Stimulated activated CD4-positive, alpha-beta T cell treated with anti-CD3 and anti-CD28 coated beads, Interleukin-2, amount 100 ng/mL, for 4 hours (primary cell): ENCODE data around the gene FOXP1.
"Not testable (repeated sequence)": the region's sequence is repeated elsewhere in the genome, so short reads cannot be mapped to it uniquely, and the experiment has no call there.

Source experiments
- DNase-seq: peaks from one replicate; pipeline ENCODE4 v3.0.0-alpha.2; 2020; ENCODE audit warnings: low read depth

Gene FOXP1

DNA sequence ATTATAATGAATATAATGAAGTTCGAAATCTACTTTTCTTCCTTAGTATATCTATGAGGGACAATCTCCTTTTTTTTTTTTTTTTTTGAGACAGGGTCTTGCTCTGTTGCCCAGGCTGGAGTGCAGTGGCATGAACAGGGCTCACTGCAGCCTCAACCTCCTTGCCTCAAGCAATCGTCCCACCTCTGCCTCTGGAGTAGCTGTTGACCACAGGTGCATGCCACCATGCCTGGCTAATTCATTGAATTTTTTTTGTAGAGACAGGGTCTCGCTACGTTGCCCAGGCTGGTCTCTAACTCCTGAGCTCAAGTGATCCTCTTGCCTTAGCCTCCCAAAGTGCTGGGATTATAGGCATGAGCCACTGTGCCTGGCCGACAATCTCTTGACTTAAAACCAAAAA is 607.5 kb downstream of the FOXP1 start:
- not testable (repeated sequence) for DNase-seq

DNA sequence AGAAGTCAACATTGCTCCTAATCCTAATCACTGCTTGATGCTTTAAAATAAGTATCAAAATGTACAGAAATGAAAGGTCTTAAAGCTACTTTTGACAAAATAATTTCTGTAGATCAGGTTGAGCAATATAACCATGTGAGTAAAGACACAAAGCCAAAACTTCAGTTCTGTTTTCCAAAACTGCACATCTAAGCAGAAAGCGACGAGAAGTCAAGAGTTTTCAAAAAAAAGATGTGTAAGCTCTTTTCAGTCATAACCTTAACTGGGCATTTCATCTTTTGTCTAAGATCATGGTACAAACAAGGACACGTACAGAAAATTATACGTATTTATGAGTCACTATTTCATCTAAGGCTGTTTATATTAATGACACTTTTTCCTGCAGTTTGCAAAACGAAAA is 608.8 kb downstream of the FOXP1 start:
- DNase-seq, result no peak

GRCh38 chr3:70973558-70973957 is 610.0 kb downstream of the FOXP1 start:
- DNase-seq, result no peak

- no peak for DNase-seq
Measured at GRCh38 chr3:70972855-70973254, 610.7 kb downstream of the FOXP1 start.

- no peak for DNase-seq
Measured at GRCh38 chr3:70970952-70971351, 612.6 kb downstream of the FOXP1 start.

GRCh38 chr3:70970171-70970570 is 613.4 kb downstream of the FOXP1 start:
- no peak for DNase-seq

DNA sequence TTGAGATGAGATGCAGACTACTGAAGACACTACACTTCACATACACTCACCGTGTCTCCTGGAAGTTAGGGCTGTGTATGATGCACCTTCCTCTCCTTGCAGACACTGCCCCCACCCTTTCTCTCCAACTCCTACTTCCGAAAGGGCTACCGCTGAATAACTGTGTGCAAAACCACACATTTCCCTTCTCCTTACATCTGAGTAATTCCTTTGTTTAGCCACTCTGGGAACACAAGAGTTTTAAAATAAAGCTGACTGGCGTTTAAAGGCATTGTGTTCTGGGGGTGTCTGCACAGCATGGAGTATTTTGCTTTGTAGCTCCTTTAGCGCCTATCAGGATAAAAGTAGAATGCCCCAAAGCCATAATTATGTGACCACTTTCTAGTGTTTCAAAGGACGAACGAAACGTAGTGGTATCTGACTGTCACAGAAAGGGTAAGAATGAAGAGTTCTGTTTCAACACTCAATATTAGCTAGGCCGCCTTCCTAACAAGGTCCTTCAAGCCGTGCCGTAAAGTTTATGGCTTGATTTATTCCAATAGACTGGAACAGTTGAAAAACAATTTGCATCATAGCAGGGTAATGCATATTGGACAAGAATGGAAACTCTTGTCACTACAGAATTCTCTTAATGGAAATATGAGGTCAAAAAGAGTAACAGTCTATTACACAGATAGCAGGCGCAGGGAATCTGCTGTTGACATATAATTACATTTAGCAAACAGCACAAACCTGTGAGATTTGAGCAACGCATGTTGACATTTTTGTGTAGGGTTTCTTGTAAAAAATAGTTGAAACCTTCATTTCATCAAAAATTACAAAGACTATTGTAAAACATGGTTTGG is 619.9 kb downstream of the FOXP1 start:
- no peak for DNase-seq

DNA sequence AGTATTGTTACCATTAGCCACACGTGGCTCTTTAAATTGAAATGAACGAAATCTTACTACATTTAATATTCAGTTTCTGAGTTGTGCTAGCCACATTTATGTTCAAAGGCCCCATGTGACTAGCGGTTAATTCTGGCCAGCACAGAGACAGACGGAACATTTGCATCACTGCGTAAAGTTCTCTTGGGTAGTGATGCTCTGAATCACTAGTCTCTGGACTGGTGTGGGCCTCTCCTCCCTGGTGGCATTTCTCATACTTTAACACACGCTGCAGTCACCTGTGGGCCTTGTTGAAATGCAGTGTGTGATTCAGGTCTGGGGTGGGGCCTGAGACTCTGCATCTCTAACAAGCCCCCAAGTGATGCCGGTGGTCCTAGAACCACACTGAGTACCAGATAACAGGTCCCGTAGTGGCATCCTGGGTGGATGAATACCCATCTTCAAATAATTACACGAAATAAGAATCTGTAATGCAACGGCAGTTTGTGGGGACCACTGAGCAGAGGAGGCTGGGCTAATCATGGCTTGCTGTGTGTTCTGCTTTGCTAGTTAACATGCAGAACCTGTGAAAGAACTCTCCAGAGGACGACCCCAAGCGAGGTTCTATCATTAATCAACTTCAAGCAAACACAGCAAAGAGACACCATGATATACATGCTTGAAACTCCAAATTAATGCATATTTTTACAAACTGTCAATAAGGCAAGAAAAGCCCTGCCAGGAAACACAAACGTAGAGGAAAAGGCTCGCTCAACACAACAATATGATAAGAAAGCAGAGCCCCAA is 623.8 kb downstream of the FOXP1 start:
- DNase-seq, result no peak

GRCh38 chr3:70952033-70952747 is 631.3 kb downstream of the FOXP1 start:
- no peak for DNase-seq

DNA sequence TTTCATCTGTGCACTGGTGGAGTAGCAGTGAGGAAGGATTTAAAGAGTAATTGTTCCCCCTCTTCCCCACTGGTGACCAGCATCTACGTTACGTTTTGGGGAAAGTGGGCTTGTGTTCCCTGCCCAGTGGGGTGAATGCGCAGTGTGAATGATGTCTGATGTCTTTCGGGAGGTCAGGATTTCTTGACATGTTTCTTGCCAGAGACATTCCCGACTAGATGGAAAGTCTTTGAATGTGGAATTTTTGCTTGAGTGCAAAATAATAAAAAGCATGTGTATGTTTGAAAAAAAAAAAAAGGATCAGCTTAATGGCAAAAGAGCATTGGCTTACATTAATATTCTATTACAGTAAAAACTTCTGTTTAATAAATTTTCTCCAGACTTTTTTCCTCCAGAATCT is 632.2 kb downstream of the FOXP1 start:
- DNase-seq, result no peak

- DNase-seq, result no peak
Measured at GRCh38 chr3:70947579-70947978, 635.9 kb downstream of the FOXP1 start.

DNA sequence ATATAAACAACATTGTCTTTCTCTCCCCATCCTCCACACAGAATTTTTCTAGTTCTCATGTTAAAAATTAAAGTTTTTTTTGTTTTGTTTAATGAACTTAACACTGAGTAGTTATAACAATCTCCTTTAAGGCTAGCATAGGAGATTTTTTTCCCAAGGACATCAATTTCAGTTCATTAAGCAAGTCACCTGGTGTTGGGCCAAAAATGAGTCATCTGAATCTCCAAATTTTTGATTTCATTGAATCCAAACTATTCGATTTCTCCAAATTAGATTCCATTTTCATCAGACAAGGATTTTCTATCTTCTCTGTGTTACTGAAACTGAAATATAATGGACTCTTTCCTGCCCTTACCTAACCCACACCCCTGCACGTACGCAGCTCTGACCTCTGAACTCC is 639.6 kb downstream of the FOXP1 start:
- DNase-seq, result no peak

GRCh38 chr3:70933105-70933810 is 650.3 kb downstream of the FOXP1 start:
- no peak for DNase-seq

DNA sequence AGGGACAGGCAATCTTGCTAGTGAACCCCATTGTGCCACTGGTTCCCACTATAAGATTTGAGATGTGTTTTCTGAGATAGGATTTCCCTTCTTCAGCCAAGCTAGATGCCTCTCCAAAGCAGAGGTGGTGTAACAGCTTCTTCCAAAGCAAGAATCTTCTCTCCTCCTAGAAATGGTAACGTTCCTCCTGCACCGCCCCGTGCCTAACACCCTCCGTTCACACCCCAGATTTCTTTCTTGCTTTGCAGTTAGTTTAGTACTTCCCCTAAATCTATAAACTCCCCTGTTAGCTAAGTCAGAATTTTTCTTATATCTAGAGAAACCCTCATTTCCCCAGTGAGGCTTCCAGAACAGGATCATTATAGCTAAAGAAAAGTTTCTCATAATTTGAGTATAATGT is 653.5 kb downstream of the FOXP1 start:
- DNase-seq, result no peak

DNA sequence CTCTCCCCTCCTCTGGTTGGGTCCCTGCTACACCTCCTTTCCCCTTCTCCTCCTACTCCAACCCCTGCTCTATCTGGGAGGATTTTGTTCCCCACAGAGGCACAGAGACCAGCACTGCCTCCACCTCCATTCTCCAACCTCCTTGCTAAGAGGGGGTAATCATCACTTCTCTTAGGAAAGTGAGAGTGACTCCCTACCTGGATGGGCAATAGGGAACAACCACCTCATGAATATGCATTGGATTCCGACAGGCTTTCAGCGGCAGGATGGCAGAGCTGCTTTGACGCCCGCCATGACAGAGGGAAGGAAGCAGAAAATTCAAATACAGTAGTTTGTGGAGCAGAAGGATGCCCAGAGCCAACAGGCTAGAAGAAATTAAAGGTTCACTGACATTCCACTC is 656.3 kb downstream of the FOXP1 start:
- DNase-seq, result no peak

DNA sequence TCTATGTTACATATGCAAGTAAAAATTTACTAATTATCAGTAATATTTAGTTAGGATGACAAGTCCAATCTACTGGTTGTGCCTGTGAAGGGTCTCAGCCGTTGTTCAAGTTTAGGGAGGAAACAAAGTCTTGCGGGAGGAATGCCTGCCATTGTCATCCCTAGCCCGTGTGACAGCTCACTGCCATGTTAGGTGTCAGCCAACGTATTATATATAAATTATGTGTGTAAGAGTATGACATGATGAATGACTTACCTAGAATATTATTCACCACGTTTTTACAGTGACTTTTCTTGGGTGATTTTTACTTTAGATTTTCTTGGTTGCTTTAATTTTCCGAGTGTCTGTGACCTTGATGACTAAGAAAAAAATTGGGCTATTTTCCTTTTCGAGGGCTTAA is 656.7 kb downstream of the FOXP1 start:
- DNase-seq, result no peak

DNA sequence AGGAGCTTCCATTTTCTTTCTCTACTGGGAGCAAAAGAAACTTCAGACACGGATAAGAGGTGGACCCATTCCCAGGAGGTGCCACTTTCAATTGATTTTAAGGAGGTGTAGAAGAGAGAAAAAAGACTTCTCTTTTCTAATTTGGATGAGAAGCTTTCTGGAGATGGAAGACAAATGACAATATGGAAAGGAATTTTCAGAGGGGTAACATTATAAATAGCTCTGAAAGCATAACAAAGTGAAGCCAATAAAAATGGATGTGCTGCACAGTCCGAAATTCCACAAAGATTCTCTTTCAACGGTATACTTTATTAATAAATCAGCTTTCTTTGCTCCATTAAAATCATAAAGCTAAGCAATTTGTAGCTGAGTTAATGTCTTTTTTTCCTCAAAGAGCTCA is 663.9 kb downstream of the FOXP1 start:
- no peak for DNase-seq

DNA sequence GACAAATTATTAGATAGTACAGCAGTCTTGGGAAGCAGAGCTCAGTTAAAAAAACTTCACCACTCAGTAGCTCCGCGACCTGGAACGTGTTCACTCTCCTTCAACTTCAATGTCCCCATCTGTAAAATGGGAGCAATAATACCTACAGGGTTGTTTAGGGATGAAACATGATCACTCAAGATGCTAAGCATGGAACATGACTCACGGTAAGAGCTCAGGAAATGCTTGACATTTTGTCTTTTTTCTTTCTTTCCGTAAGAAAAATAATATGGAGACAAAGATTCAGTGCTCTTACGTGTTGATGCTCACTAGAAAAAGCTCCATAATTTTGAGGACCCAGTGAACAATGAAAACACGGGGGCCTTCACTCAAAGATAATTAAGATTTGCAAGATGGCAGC is 664.4 kb downstream of the FOXP1 start:
- DNase-seq, result no peak

GRCh38 chr3:70916375-70917055 is 667.0 kb downstream of the FOXP1 start:
- no peak for DNase-seq

GRCh38 chr3:70914862-70915261 is 668.7 kb downstream of the FOXP1 start:
- no peak for DNase-seq

GRCh38 chr3:70911719-70912118 is 671.8 kb downstream of the FOXP1 start:
- no peak for DNase-seq

- no peak for DNase-seq
Measured at GRCh38 chr3:70905491-70905890, 678.0 kb downstream of the FOXP1 start.
